OCI-LY7 (cell line): Measurements from ENCODE around the gene USH1C.

ENCODE experiments used
- CTCF ChIP-seq: fragments of 200-600 bp; sonication (generic); conservative IDR thresholded peaks from 2 replicates; pipeline ENCODE4 v1.5.1; 2014; ENCODE audit warnings: mild to moderate bottlenecking, antibody characterized with exemption, low read length, moderate library complexity, mixed read lengths
- EZH2phosphoT487 ChIP-seq: fragments of 200-600 bp; sonication (generic); IDR thresholded peaks from 2 replicates; pipeline ENCODE4 v1.6.1; 2018; ENCODE audit warnings: low read depth, borderline replicate concordance, mild to moderate bottlenecking, mixed run types, antibody characterized with exemption, low read length, moderate library complexity, mixed read lengths

GRCh38 chr11:17498058-17498457 is 46.2 kb downstream of the USH1C start:
- TF ChIP-seq CTCF = no peak
- TF ChIP-seq EZH2phosphoT487 = no peak
